Fibroblast of lung (primary cell): Measurements from ENCODE around the gene VEGFA.

ENCODE experiments used
- CTCF ChIP-seq, 2 donors: IDR thresholded peaks in 1 of 2; conservative IDR thresholded peaks in 1 of 2; 1 replicate in 1 of 2; 2 replicates in 1 of 2; pipeline ENCODE4 v1.5.1; 2011 to 2012; ENCODE audit warnings: low read length in 2 of 2, control low read depth in 1 of 2, inconsistent platforms in 1 of 2, low read depth in 1 of 2, mild to moderate bottlenecking in 1 of 2
- EZH2 ChIP-seq: IDR thresholded peaks from 2 replicates; pipeline ENCODE4 v1.5.1; 2012; ENCODE audit warnings: low read length, control low read depth, mild to moderate bottlenecking; ENCODE audit errors: missing control alignments

- TF ChIP-seq CTCF (conservative IDR thresholded peaks at IDR 0.05 in 1 of 2, IDR thresholded peaks at IDR 0.05 in 1 of 2; ENCODE audit: low read depth in 1 of 2, low read length in 2 of 2) (no peak), EZH2 (no peak)
Measured at GRCh38 chr6:43804550-43805223, 34.7 kb downstream of the VEGFA start.
